ENCODE measurements around the gene ZNF267.
"Not testable (repeated sequence)": the region's sequence is repeated elsewhere in the genome, so short reads cannot be mapped to it uniquely, and the experiment has no call there.

ZNF267 gene

GRCh38 chr16:31842864-31843263 is 30.7 kb upstream of the ZNF267 start (continued):
- TF ChIP-seq ZNF654 (tag by site-specific recombination; IDR thresholded peaks at IDR 0.05; ENCODE audit: low read depth) = no peak

GRCh38 chr16:31848572-31848971 is 25.0 kb upstream of the ZNF267 start:
- H3K36me3 ChIP-seq (ENCODE audit: control insufficient read depth in 2 of 2, insufficient read depth in 1 of 2, low read length in 2 of 2); H3K27ac ChIP-seq (ENCODE audit: extremely low read depth, low read depth, low read length); CTCF ChIA-PET; H3K4me1 ChIP-seq (ENCODE audit: control insufficient read depth, insufficient read depth, low read length); POLR2A ChIA-PET; H3K9me3 ChIP-seq (ENCODE audit: control insufficient read depth, insufficient read depth, low read depth, low read length); H3K4me3 ChIP-seq (ENCODE audit: low read depth, low read length): not testable (repeated sequence)
- peak; percentile 81 for TF ChIP-seq SETDB1 (IDR thresholded peaks at IDR 0.05; ENCODE audit: insufficient read length, low read length)

GRCh38 chr16:31853291-31853690 is 20.3 kb upstream of the ZNF267 start:
- ChIA-PET POLR2A (no interaction called here), CTCF (no interaction called here)
- no peaks in the 10 kb centered on the region for H3K9me3 ChIP-seq (ENCODE audit: control insufficient read depth, insufficient read depth, low read depth, low read length)

More at GRCh38 chr16:31853291-31853690, 20.3 kb upstream of the ZNF267 start:
- H3K27ac ChIP-seq (ENCODE audit: extremely low read depth, low read depth, low read length) = no peak overlapping the region
- H3K4me3 ChIP-seq (ENCODE audit: low read depth, low read length) = no peak overlapping the region
- TF ChIP-seq ZFP69B (tag by site-specific recombination; IDR thresholded peaks at IDR 0.05) (no peak), MYNN (tag by site-specific recombination; IDR thresholded peaks at IDR 0.05; ENCODE audit: borderline replicate concordance) (no peak), ZNF202 (tag by site-specific recombination; IDR thresholded peaks at IDR 0.05; ENCODE audit: borderline replicate concordance) (no peak), ZNF311 (tag by site-specific recombination; IDR thresholded peaks at IDR 0.05; ENCODE audit: borderline replicate concordance) (no peak), ZSCAN23 (tag by site-specific recombination; IDR thresholded peaks at IDR 0.05) (no peak), OSR2 (tag by site-specific recombination; IDR thresholded peaks at IDR 0.05) (no peak), ZBTB49 (tag by site-specific recombination; IDR thresholded peaks at IDR 0.05; ENCODE audit: low read depth) (no peak), ZNF571 (tag by site-specific recombination; IDR thresholded peaks at IDR 0.05) (no peak), ZNF157 (tag by site-specific recombination; IDR thresholded peaks at IDR 0.05) (no peak), ZBTB7A (tag by site-specific recombination; IDR thresholded peaks at IDR 0.05; ENCODE audit: low read depth) (no peak), ATF2 (tag by site-specific recombination; IDR thresholded peaks at IDR 0.05; ENCODE audit: low read depth) (no peak), ZNF37A (tag by site-specific recombination; IDR thresholded peaks at IDR 0.05) (no peak), ZNF148 (tag by site-specific recombination; IDR thresholded peaks at IDR 0.05; ENCODE audit: borderline replicate concordance) (no peak), EGR2 (tag by site-specific recombination; IDR thresholded peaks at IDR 0.05; ENCODE audit: low read depth) (no peak), HOXC10 (CRISPR knock-in tag; IDR thresholded peaks at IDR 0.05) (no peak), PRDM10 (tag by site-specific recombination; IDR thresholded peaks at IDR 0.05) (no peak), ZNF48 (tag by site-specific recombination; IDR thresholded peaks at IDR 0.05) (no peak)
- no peaks in the 10 kb centered on the region for H3K4me1 ChIP-seq (ENCODE audit: control insufficient read depth, insufficient read depth, low read length)
- H3K36me3 ChIP-seq (ENCODE audit: control insufficient read depth in 2 of 2, insufficient read depth in 1 of 2, low read length in 2 of 2) = no peaks in the 10 kb centered on the region
